K562 (cell line): Measurements from ENCODE around the gene ASIC3. TPM values are rescaled to one million over a fixed set of nuclear protein-coding genes. Genes with fewer than 3 reads are reported as not detected.

Experiments used
- CHCHD3 ChIP-seq: fragments of 250-450 bp; sonication (Bioruptor Pico); IDR thresholded peaks from 2 replicates; pipeline ENCODE4 v2.1.2; 2022; ENCODE audit warnings: mild to moderate bottlenecking
- ELF1 ChIP-seq: fragments of 200-800 bp; sonication (Bioruptor generic); IDR thresholded peaks from 2 replicates; pipeline ENCODE4 v1.6.1; 2016; ENCODE audit warnings: missing genetic modification characterization, missing compliant biosample characterization
- ETV1 ChIP-seq: fragments of 450-650 bp; conservative IDR thresholded peaks from 2 replicates; pipeline ENCODE4 v1.6.1; 2016; ENCODE audit warnings: missing genetic modification characterization, control low read depth, low read depth, missing compliant biosample characterization
- HSF4 ChIP-seq: fragments of 250-450 bp; sonication (Bioruptor Pico); IDR thresholded peaks from 2 replicates; pipeline ENCODE4 v2.1.2; 2022; ENCODE audit warnings: mild to moderate bottlenecking, moderate library complexity, borderline replicate concordance
- POLR2A ChIP-seq: fragments of 450-650 bp; conservative IDR thresholded peaks from 2 replicates; pipeline ENCODE4 v1.6.1; 2016
- POLR2G ChIP-seq: fragments of 200-400 bp; formaldehyde crosslinking; IDR thresholded peaks from 2 replicates; pipeline ENCODE4 v1.6.1; 2017; ENCODE audit warnings: low read depth, mild to moderate bottlenecking, antibody characterized with exemption, low read length, moderate library complexity
- PTRF ChIP-seq: fragments of 450-650 bp; IDR thresholded peaks from 2 replicates; pipeline ENCODE4 v1.6.1; 2016; ENCODE audit warnings: mild to moderate bottlenecking, missing genetic modification characterization, missing compliant biosample characterization
- RBM39 ChIP-seq: fragments of 200-400 bp; formaldehyde crosslinking; optimal IDR thresholded peaks from 2 replicates; pipeline ENCODE3; 2018; ENCODE audit warnings: low read depth, low read length
- STAT5A ChIP-seq: IDR thresholded peaks from 2 replicates; pipeline ENCODE4 v1.6.1; 2012; ENCODE audit warnings: low read length, inconsistent platforms, borderline replicate concordance
- SUPT5H ChIP-seq: fragments of 450-650 bp; IDR thresholded peaks from 2 replicates; pipeline ENCODE4 v1.6.1; 2016
- TGIF2 ChIP-seq: sonication (generic); formaldehyde crosslinking; IDR thresholded peaks from 2 replicates; pipeline ENCODE4 v1.8.1; 2022; ENCODE audit warnings: mild to moderate bottlenecking, missing genetic modification reagents, moderate library complexity
- XRCC4 ChIP-seq: IDR thresholded peaks from one replicate; pipeline ENCODE4 v1.6.1; 2011; ENCODE audit not compliant: insufficient read depth, insufficient read length; ENCODE audit errors: extremely low read depth
- ZNF134 ChIP-seq: fragments of 250-450 bp; sonication (Bioruptor Pico); conservative IDR thresholded peaks from 2 replicates; pipeline ENCODE4 v1.4.0; 2020
- ZNF347 ChIP-seq: fragments of 450-650 bp; formaldehyde crosslinking; IDR thresholded peaks from 2 replicates; pipeline ENCODE4 v1.4.0; 2020; ENCODE audit warnings: low read depth, mild to moderate bottlenecking, moderate library complexity
- ZNF384 ChIP-seq: IDR thresholded peaks from 2 replicates; pipeline ENCODE4 v1.6.1; 2012; ENCODE audit warnings: low read depth, low read length, improper control_type of control experiment
- ZNF583 ChIP-seq: fragments of 250-450 bp; sonication (Bioruptor Pico); IDR thresholded peaks from 2 replicates; pipeline ENCODE4 v1.4.0; 2020
- ZNF75A ChIP-seq: fragments of 450-650 bp; formaldehyde crosslinking; IDR thresholded peaks from 2 replicates; pipeline ENCODE4 v1.4.0; 2020; ENCODE audit warnings: mild to moderate bottlenecking
- ZNF785 ChIP-seq: fragments of 250-450 bp; sonication (Bioruptor Pico); IDR thresholded peaks from 2 replicates; pipeline ENCODE4 v1.4.0; 2020; ENCODE audit warnings: mild to moderate bottlenecking
- polyA plus RNA-seq, 8 experiments: library from polyadenylated mRNA; depleted of rRNA in 4 of 8; stranded (reverse) in 5 of 8; unstranded in 3 of 8; fragments of >200 nt; fragmentation: Nextera tagmentation in 2 of 8; fragmentation: Illumina TruSeq in 1 of 8; extraction: Ambion mirVana in 2 of 8; extraction: Trizol in 1 of 8; gene quantifications; 2 replicates each; pipeline versions ENCODE4 v1.2.1 to v1.2.3, GENCODE V29; 2011 to 2014; ENCODE audit warnings: inconsistent platforms in 1 of 8, missing spikeins in 1 of 8
- total RNA-seq, 7 experiments: library from RNA; depleted of rRNA in 6 of 7; stranded (reverse); fragments of >200 nt in 6 of 7; fragmentation: Illumina TruSeq in 2 of 7; extraction: Trizol in 2 of 7; gene quantifications; 2 replicates each; pipeline versions ENCODE4 v1.2.1 to v1.2.3, GENCODE V29; 2011 to 2021; ENCODE audit warnings: low replicate concordance in 1 of 7
- TF ChIP-seq, protein P1 (sequence below): fragments of 450-650 bp; IDR thresholded peaks from 2 replicates; pipeline ENCODE4 v1.6.1; 2016; ENCODE audit warnings: mild to moderate bottlenecking
- TF ChIP-seq, protein P2 (sequence below): IDR thresholded peaks from 2 replicates; pipeline ENCODE4 v1.6.1; 2012; ENCODE audit warnings: low read depth, low read length, improper control_type of control experiment, borderline replicate concordance
- TF ChIP-seq, protein P3 (sequence below): sonication (generic); formaldehyde crosslinking; IDR thresholded peaks from 2 replicates; pipeline ENCODE4 v1.8.1; 2023; ENCODE audit warnings: mild to moderate bottlenecking, missing genetic modification reagents
- TF ChIP-seq, protein P4 (sequence below): sonication (generic); formaldehyde crosslinking; IDR thresholded peaks from 2 replicates; pipeline ENCODE4 v1.8.0; 2022; ENCODE audit warnings: missing genetic modification reagents, mild to moderate bottlenecking, moderate library complexity, borderline replicate concordance

ASIC3 gene
- total and polyA plus RNA-seq, 9 of the 15 experiments (the other 6 are each of a cell fraction or from before 2014, with no cell fraction given): 0.11 to 5.0 (median 0.87) TPM

DNA sequence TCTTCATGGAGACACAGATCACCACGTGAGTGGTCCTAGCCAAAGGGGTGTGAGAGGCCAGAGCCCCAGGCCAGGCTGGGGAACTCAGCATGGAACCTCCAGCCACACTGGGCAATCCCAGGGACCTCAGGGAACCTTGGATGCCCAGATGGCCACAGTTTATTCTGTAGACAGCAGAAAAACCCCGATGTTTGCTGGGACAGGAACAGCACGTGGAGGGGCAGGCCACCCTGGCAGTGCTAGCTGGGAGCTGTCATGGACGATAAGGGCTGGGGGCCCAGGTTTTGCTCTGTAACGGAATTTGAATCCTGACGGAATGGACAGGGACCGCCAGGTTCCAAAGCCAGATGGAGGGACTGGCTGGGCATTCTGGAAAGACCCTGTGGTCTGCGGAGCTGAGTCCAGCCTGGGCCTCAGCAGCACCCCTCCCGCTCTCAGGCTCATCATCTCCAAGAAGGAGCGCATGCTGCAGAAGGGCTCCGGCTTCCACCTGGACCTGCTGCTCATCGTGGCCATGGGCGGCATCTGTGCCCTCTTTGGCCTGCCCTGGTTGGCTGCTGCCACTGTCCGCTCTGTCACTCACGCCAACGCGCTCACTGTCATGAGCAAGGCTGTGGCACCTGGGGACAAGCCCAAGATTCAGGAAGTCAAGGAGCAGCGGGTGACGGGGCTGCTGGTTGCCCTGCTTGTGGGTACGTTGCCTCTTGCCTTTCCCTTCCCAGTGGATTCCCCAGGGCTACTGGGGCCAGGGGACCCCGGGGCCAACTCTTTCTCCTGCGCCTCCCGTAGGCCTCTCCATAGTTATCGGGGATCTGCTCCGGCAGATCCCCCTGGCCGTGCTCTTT lies 26.7 kb downstream of the ASIC3 start (continued):
- TF ChIP-seq, protein P1, sequence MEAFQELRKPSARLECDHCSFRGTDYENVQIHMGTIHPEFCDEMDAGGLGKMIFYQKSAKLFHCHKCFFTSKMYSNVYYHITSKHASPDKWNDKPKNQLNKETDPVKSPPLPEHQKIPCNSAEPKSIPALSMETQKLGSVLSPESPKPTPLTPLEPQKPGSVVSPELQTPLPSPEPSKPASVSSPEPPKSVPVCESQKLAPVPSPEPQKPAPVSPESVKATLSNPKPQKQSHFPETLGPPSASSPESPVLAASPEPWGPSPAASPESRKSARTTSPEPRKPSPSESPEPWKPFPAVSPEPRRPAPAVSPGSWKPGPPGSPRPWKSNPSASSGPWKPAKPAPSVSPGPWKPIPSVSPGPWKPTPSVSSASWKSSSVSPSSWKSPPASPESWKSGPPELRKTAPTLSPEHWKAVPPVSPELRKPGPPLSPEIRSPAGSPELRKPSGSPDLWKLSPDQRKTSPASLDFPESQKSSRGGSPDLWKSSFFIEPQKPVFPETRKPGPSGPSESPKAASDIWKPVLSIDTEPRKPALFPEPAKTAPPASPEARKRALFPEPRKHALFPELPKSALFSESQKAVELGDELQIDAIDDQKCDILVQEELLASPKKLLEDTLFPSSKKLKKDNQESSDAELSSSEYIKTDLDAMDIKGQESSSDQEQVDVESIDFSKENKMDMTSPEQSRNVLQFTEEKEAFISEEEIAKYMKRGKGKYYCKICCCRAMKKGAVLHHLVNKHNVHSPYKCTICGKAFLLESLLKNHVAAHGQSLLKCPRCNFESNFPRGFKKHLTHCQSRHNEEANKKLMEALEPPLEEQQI: no peak
- TF ChIP-seq XRCC4 (no peak), RBM39 (no peak), CHCHD3 (CRISPR knock-in tag) (no peak), POLR2G (peak; percentile 83), ELF1 (tag) (no peak), TGIF2 (no peak), ZNF785 (CRISPR knock-in tag) (no peak), STAT5A (no peak), ZNF134 (no peak), SUPT5H (0 out of 2 replicates have a peak, but pooled peaks have one; percentile 4), ZNF347 (CRISPR knock-in tag) (no peak), ZNF75A (no peak), HSF4 (CRISPR knock-in tag) (no peak), PTRF (no peak), ZNF583 (CRISPR knock-in tag) (no peak), ZNF384 (no peak), POLR2A (0 out of 2 replicates have a peak, but pooled peaks have one; percentile 9), ETV1 (tag) (no peak)
- TF ChIP-seq, protein P2, sequence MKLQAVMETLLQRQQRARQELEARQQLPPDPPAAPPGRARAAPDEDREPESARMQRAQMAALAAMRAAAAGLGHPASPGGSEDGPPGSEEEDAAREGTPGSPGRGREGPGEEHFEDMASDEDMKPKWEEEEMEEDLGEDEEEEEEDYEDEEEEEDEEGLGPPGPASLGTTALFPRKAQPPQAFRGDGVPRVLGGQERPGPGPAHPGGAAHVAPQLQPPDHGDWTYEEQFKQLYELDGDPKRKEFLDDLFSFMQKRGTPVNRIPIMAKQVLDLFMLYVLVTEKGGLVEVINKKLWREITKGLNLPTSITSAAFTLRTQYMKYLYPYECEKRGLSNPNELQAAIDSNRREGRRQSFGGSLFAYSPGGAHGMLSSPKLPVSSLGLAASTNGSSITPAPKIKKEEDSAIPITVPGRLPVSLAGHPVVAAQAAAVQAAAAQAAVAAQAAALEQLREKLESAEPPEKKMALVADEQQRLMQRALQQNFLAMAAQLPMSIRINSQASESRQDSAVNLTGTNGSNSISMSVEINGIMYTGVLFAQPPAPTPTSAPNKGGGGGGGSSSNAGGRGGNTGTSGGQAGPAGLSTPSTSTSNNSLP: no peak
- TF ChIP-seq, protein P3, sequence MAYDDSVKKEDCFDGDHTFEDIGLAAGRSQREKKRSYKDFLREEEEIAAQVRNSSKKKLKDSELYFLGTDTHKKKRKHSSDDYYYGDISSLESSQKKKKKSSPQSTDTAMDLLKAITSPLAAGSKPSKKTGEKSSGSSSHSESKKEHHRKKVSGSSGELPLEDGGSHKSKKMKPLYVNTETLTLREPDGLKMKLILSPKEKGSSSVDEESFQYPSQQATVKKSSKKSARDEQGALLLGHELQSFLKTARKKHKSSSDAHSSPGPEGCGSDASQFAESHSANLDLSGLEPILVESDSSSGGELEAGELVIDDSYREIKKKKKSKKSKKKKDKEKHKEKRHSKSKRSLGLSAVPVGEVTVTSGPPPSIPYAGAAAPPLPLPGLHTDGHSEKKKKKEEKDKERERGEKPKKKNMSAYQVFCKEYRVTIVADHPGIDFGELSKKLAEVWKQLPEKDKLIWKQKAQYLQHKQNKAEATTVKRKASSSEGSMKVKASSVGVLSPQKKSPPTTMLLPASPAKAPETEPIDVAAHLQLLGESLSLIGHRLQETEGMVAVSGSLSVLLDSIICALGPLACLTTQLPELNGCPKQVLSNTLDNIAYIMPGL: no peak
- TF ChIP-seq, protein P4, sequence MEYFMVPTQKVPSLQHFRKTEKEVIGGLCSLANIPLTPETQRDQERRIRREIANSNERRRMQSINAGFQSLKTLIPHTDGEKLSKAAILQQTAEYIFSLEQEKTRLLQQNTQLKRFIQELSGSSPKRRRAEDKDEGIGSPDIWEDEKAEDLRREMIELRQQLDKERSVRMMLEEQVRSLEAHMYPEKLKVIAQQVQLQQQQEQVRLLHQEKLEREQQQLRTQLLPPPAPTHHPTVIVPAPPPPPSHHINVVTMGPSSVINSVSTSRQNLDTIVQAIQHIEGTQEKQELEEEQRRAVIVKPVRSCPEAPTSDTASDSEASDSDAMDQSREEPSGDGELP (CRISPR knock-in tag): peak; percentile 18; the same call in 1 of the 2 replicates
